Esophagus squamous epithelium (tissue), 5 donors: Measurements from ENCODE around the gene MPV17L2. TPM values are rescaled to one million over a fixed set of nuclear protein-coding genes. Genes with fewer than 3 reads are reported as not detected.

ENCODE experiments used
- DNase-seq: peaks from one replicate; lab custom pipeline; 2025; lab: John Stamatoyannopoulos, UW
- H3K27ac ChIP-seq, 4 donors: fragments of 200-600 bp; sonication (generic); one replicate each; pipeline ENCODE4 v1.5.1; 2016 to 2019; ENCODE audit warnings: mild to moderate bottlenecking in 1 of 4
- H3K27me3 ChIP-seq, 4 donors: fragments of 200-600 bp; sonication (generic); 1 replicate in 3 of 4; 2 replicates in 1 of 4; pipeline versions ENCODE4 v1.5.1 to v1.6.0; 2017 to 2021; ENCODE audit warnings: antibody characterized with exemption in 1 of 4
- H3K36me3 ChIP-seq, 3 donors: fragments of 200-600 bp; sonication (generic); one replicate each; pipeline ENCODE4 v1.5.1; 2016 to 2019
- H3K4me1 ChIP-seq, 3 donors: fragments of 200-600 bp; sonication (generic); one replicate each; pipeline ENCODE4 v1.5.1; 2017 to 2019
- H3K4me3 ChIP-seq, 4 donors: fragments of 200-600 bp; sonication (generic); 1 replicate in 3 of 4; 2 replicates in 1 of 4; pipeline ENCODE4 v1.5.1; 2016 to 2019; ENCODE audit warnings: mild to moderate bottlenecking in 2 of 4, moderate library complexity in 1 of 4
- H3K9me3 ChIP-seq, 3 donors: fragments of 200-600 bp; sonication (generic); one replicate each; pipeline ENCODE4 v1.5.1; 2016 to 2019
- POLR2A ChIP-seq, 4 donors: fragments of 450-650 bp; IDR thresholded peaks; one replicate each; pipeline ENCODE4 v1.6.1; 2017; ENCODE audit warnings: antibody characterized with exemption in 4 of 4, mild to moderate bottlenecking in 4 of 4, moderate library complexity in 3 of 4
- WGBS, 2 donors: methylation state at CpG; one replicate each; pipeline ENCODE4 v1.1.5; 2018; 5-methylcytosine and 5-hydroxymethylcytosine counted together
- intact Hi-C: fragments of 100-400 bp; cut with DNase I; formaldehyde crosslinking; loops from one replicate; pipeline ENCODE4 v1.15.0; 2022
- total RNA-seq, 4 donors: library from RNA; depleted of rRNA; stranded (reverse); fragments of >200 nt; gene quantifications; one replicate each; pipeline ENCODE4 v1.1.0, GENCODE V29; 2016
- TF ChIP-seq, protein P1 (sequence below), 6 experiments: fragments of 450-650 bp in 4 of 6; fragments of 200-600 bp in 2 of 6; sonication (generic) in 2 of 6; IDR thresholded peaks; one replicate each; pipeline ENCODE4 v1.5.1; 2016 to 2019; ENCODE audit warnings: antibody characterized with exemption in 6 of 6, mild to moderate bottlenecking in 4 of 6, moderate library complexity in 4 of 6
- donor health status: DM: yes; HTN: yes; CAD: no.

Gene MPV17L2
- total RNA-seq, 4 donors from 2014 or later, result 10.6 to 23.5 (median 14.0) TPM

DNA sequence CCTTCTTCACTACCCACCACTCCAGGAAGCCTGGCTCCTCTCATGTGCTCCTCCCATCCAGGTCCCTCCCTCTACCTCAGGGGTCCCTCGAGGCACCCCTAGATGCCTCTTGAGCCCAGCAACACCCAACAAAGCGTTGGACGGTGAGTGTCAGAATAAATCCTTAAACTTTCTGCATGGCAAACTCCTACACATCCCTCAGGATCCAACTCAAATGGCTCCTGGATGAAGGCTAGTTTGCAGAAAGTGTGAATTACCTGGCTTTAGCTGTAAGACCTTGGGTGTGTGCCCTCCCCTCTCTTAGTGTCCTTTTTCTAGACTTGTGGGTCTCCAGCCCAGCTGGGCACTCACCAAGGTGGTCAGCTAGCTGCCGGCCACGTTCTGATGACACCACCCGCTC is 5.4 kb downstream of the MPV17L2 start:
- peaks cover 25 to 32% (median 29%) of the 10 kb centered on the region in 3 donors for H3K4me1 ChIP-seq
- intact Hi-C loops, result loop anchor here (5.0 kb wide), 1 partner anchor 59 kb away; a partner anchor contains a TSS
- TF ChIP-seq, protein P1, sequence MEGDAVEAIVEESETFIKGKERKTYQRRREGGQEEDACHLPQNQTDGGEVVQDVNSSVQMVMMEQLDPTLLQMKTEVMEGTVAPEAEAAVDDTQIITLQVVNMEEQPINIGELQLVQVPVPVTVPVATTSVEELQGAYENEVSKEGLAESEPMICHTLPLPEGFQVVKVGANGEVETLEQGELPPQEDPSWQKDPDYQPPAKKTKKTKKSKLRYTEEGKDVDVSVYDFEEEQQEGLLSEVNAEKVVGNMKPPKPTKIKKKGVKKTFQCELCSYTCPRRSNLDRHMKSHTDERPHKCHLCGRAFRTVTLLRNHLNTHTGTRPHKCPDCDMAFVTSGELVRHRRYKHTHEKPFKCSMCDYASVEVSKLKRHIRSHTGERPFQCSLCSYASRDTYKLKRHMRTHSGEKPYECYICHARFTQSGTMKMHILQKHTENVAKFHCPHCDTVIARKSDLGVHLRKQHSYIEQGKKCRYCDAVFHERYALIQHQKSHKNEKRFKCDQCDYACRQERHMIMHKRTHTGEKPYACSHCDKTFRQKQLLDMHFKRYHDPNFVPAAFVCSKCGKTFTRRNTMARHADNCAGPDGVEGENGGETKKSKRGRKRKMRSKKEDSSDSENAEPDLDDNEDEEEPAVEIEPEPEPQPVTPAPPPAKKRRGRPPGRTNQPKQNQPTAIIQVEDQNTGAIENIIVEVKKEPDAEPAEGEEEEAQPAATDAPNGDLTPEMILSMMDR (IDR thresholded peaks at IDR 0.05), result no peak
- TF ChIP-seq POLR2A (IDR thresholded peaks at IDR 0.05), result no peak
- no peak overlapping the region for H3K27ac ChIP-seq
- H3K4me3 ChIP-seq, result no peak overlapping the region
- 88 to 90% methylated on average over 6 of the region's 6 CpGs for WGBS, 2 donors
- H3K27me3 ChIP-seq, result no peaks in the 10 kb centered on the region
- no peaks in the 10 kb centered on the region for H3K9me3 ChIP-seq
- no peak for DNase-seq
- peaks cover 0 to 46% (median 3%) of the 10 kb centered on the region in 3 donors for H3K36me3 ChIP-seq

DNA sequence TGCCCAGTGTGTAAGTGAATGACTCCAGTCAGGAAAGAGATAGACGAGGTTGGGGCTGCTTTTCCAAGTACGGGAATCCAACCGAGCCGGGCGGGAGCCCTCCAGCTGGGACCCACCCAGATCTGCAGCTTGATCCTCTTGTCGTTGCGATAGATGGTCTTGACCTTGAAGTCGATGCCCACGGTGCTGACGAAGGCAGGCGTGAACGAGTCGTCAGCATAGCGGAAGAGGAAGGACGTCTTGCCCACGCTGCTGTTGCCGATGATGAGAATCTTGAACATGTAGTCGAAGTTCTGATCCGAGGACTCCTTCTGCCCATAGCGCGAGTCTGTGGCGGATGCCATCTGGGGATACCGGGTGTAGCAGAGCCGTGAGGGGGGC is 9.4 kb downstream of the MPV17L2 start:
- intact Hi-C loops, result no loop called here
- 77 to 87% methylated on average over 17 to 21 of the region's 24 CpGs for WGBS, 2 donors
- Histone ChIP-seq H3K27me3 (no peaks in the 10 kb centered on the region), H3K36me3 (peaks cover 0 to 29% (median 0%) of the 10 kb centered on the region in 3 donors), H3K9me3 (no peaks in the 10 kb centered on the region), H3K27ac (no peak overlapping the region), H3K4me1 (peaks cover 13 to 41% (median 19%) of the 10 kb centered on the region in 3 donors), H3K4me3 (no peak overlapping the region)
- TF ChIP-seq, protein P1 (IDR thresholded peaks at IDR 0.05), result no peak
- no peak for TF ChIP-seq POLR2A (IDR thresholded peaks at IDR 0.05)
- no peak for DNase-seq

GRCh38 chr19:18202778-18203407 is 9.9 kb downstream of the MPV17L2 start:
- Histone ChIP-seq H3K27ac (peak overlapping the region in 1 of 4 donors; percentile 99), H3K27me3 (no peaks in the 10 kb centered on the region), H3K9me3 (no peaks in the 10 kb centered on the region), H3K4me1 (peaks cover 13 to 46% (median 19%) of the 10 kb centered on the region in 3 donors), H3K4me3 (peak overlapping the region; percentile 66 to 86 (median 74)), H3K36me3 (peaks cover 0 to 26% (median 0%) of the 10 kb centered on the region in 3 donors)
- intact Hi-C loops, result no loop called here
- TF ChIP-seq, protein P1 (IDR thresholded peaks at IDR 0.05), result peak in 2 of 6 experiments; percentile 16 to 28
- TF ChIP-seq POLR2A (IDR thresholded peaks at IDR 0.05), result no peak
- DNase-seq, result no peak
- WGBS, 2 donors, result 7 to 14% methylated on average over 4 to 14 of the region's 32 CpGs

GRCh38 chr19:18203408-18203862 is 10.4 kb downstream of the MPV17L2 start:
- H3K27ac ChIP-seq, result peak overlapping the region; percentile 59 to 99 (median 80)
- H3K27me3 ChIP-seq, result no peaks in the 10 kb centered on the region
- intact Hi-C loops, result no loop called here
- 0% methylated on average over 5 to 9 of the region's 38 CpGs for WGBS, 2 donors
- no peak for DNase-seq
- H3K4me3 ChIP-seq, result peak overlapping the region; percentile 66 to 86 (median 74)
- peaks cover 13 to 50% (median 19%) of the 10 kb centered on the region in 3 donors for H3K4me1 ChIP-seq
- no peaks in the 10 kb centered on the region for H3K9me3 ChIP-seq
- TF ChIP-seq, protein P1 (IDR thresholded peaks at IDR 0.05), result no peak
- TF ChIP-seq POLR2A (IDR thresholded peaks at IDR 0.05), result no peak
- peaks cover 0 to 20% (median 0%) of the 10 kb centered on the region in 3 donors for H3K36me3 ChIP-seq

GRCh38 chr19:18203863-18204393 is 10.9 kb downstream of the MPV17L2 start, which contains the start of gene RAB3A:
Gene RAB3A (minus strand): TSS chr19:18204042. CDS start chr19:18202740, 1,302 bp downstream.
- TF ChIP-seq POLR2A (IDR thresholded peaks at IDR 0.05), result peak in 1 of 4 donors; percentile 72
- TF ChIP-seq, protein P1 (IDR thresholded peaks at IDR 0.05), result peak in 1 of 6 experiments; percentile 26
- DNase-seq, result peak; percentile 100
- H3K4me3 ChIP-seq, result peak within 1 kb of the TSS; percentile 66 to 86 (median 74)
- peak within 1 kb of the TSS; percentile 85 to 99 (median 97) for H3K27ac ChIP-seq
- H3K36me3 ChIP-seq, result peaks cover 0 to 16% (median 0%) of the 10 kb centered on the region in 3 donors
- H3K27me3 ChIP-seq, result peaks cover 0 to 4% (median 0%) of the 10 kb centered on the region in 4 donors
- intact Hi-C loops, result no loop called here
- H3K4me1 ChIP-seq, result peaks cover 13 to 50% (median 19%) of the 10 kb centered on the region in 3 donors
- 0% methylated on average over 1 of the region's 50 CpGs; no CpG with 5 or more reads in 1 of the 2 donors for WGBS, 2 donors
- no peaks in the 10 kb centered on the region for H3K9me3 ChIP-seq
